H1 (cell line): ENCODE measurements around the gene POLR3C. TPM values are rescaled to one million over a fixed set of nuclear protein-coding genes. Genes with fewer than 3 reads are reported as not detected.

ENCODE experiments used
- BCL11A ChIP-seq, 2 experiments: IDR thresholded peaks; one replicate each; pipeline ENCODE4 v1.6.1; 2011; ENCODE audit warnings: low read depth in 2 of 2, low read length in 2 of 2, mild to moderate bottlenecking in 2 of 2
- GTF2F1 ChIP-seq: IDR thresholded peaks from 2 replicates; pipeline ENCODE4 v1.6.1; 2012; ENCODE audit warnings: low read depth, low read length, improper control_type of control experiment, borderline replicate concordance
- KDM4A ChIP-seq: IDR thresholded peaks from one replicate; pipeline ENCODE4 v1.7.1; 2012; ENCODE audit warnings: low read depth, mild to moderate bottlenecking, moderate library complexity, low read length, inconsistent platforms; ENCODE audit not compliant: severe bottlenecking
- RAD21 ChIP-seq, 2 experiments: IDR thresholded peaks in 1 of 2; conservative IDR thresholded peaks in 1 of 2; 2 replicates each; pipeline ENCODE4 v1.6.1; 2011; ENCODE audit warnings: low read depth in 2 of 2, low read length in 2 of 2, improper control_type of control experiment in 1 of 2, inconsistent platforms in 1 of 2, mild to moderate bottlenecking in 1 of 2, moderate library complexity in 1 of 2
- RFX5 ChIP-seq: IDR thresholded peaks from 2 replicates; pipeline ENCODE4 v1.6.1; 2011; ENCODE audit warnings: low read depth, low read length, improper control_type of control experiment, borderline replicate concordance
- polyA plus RNA-seq, 7 experiments: library from polyadenylated mRNA; depleted of rRNA in 3 of 7; stranded (reverse) in 5 of 7; unstranded in 2 of 7; fragments of >200 nt in 5 of 7; fragments of 200-250 nt in 2 of 7; gene quantifications; 1 replicate in 5 of 7; 2 replicates in 1 of 7; 4 replicates in 1 of 7; pipeline versions ENCODE4 v1.2.1 to v1.2.3, GENCODE V29; 2011 to 2013; ENCODE audit warnings: missing spikeins in 2 of 7, mixed read lengths in 2 of 7
- total RNA-seq: library from RNA; stranded (reverse); fragmentation: NEBNext Ultra II Directional; extraction: Animal tissue kit (Norgen Biotek cat#: 25700); gene quantifications from 2 replicates; pipeline ENCODE4 v1.2.1, GENCODE V29; 2021

POLR3C gene
- total and polyA plus RNA-seq, 2 of the 8 experiments (the other 6 are each of a cell fraction or from before 2014, with no cell fraction given), result 26.8 TPM

DNA sequence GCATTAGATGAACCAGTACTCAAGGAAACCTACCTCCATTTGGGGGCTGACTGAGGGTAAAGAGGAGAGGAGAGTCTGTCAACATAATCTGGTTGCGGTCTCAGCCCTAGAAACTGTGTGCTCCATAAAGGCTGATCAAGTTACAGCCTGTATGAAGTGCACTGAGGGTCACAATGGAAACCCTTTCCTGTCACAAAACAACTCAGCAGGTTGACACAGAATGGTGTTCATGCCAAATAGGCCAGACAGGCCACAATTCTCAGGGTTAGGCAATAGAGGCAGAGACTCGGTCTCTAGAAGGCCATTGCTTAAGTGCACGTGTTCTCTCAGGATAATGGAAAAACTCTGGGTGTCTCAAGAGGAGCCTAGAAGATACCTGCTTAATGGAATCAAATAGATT, 65.7 kb downstream of the POLR3C start (continued):
- no peak for TF ChIP-seq KDM4A
- TF ChIP-seq GTF2F1, result no peak
- TF ChIP-seq RAD21 (IDR thresholded peaks at IDR 0.05 in 1 of 2, conservative IDR thresholded peaks at IDR 0.05 in 1 of 2; ENCODE audit: low read depth in 2 of 2, low read length in 2 of 2), result no peak
- TF ChIP-seq RFX5, result no peak
- no peak for TF ChIP-seq BCL11A (IDR thresholded peaks at IDR 0.05; ENCODE audit: low read depth in 2 of 2, low read length in 2 of 2)
